NCI-H2081 treated with DMSO at 0.1 percent for 48 hours (cell line): ENCODE data around the gene ATP6V1G3.
A peak's percentile ranks its signal among the peaks of the same experiment; 100 is the strongest.
"Not testable (repeated sequence)": the region's sequence is repeated elsewhere in the genome, so short reads cannot be mapped to it uniquely, and the experiment has no call there.

Experiments used
- DNase-seq: peaks from one replicate; lab custom pipeline; 2025; lab: John Stamatoyannopoulos, UW

ATP6V1G3 gene, protein sequence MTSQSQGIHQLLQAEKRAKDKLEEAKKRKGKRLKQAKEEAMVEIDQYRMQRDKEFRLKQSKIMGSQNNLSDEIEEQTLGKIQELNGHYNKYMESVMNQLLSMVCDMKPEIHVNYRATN

DNA sequence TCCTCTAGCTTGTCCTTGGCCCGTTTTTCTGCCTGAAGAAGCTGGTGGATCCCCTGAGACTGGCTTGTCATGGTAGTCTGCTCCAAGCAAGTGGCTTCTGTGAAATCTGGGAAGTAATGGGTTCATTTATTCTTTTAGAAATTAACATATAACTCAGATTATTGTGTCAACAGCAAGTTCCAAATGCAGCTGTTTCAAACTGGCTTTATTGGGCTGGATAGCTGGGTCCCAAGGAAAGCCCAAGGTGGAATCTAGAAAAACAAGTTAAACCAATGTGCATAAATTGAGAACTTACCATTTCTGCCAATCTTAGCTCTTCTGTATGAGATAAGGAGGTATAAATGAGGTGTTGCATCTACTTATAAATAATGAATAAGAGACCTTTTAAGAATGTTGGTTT lies at the start of gene ATP6V1G3:
Gene ATP6V1G3 (minus strand): TSS at position 101 of the 400 bp plus-strand sequence. CDS start 30 bp downstream, at position 71.
- DNase-seq: no peak

DNA sequence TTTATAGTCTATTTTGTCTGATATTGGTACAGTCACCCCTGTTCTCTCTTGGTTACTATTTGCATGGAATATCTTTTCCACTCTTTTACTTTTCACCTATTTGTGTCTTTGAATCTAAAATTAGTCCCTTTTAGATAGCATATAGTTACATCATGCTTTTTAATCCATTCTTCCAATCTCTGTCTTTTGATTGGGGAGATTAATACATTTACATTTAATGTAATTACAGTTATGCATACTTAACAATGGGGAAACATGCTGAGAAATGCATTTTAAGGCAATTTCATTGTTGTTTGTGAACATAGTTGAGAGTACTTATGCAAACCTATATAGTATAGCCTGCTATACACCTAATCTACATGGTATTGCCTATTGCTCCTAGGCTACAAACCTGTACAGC lies 48.4 kb upstream of the ATP6V1G3 start:
- DNase-seq: no peak

DNA sequence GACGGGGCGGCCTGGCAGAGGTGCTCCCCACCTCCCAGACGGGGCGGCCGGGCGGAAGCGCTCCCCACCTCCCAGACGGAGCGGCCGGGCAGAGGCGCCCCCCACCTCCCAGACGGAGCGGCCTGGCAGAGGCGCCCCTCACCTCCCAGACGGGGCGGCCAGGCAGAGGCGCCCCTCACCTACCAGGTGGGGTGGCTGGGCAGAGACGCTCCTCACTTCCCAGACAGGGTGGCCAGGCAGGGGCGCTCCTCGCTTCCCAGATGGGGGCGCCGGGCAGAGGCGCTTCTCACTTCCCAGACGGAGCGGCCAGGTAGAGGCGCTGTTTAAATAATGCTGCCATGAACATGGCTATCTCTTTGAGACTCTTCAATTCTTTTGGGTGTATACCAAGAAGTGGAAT lies 43.7 kb upstream of the ATP6V1G3 start:
- no peak for DNase-seq

GRCh38 chr1:198583209-198583802 lies 42.8 kb upstream of the ATP6V1G3 start:
- not testable (repeated sequence) for DNase-seq

DNA sequence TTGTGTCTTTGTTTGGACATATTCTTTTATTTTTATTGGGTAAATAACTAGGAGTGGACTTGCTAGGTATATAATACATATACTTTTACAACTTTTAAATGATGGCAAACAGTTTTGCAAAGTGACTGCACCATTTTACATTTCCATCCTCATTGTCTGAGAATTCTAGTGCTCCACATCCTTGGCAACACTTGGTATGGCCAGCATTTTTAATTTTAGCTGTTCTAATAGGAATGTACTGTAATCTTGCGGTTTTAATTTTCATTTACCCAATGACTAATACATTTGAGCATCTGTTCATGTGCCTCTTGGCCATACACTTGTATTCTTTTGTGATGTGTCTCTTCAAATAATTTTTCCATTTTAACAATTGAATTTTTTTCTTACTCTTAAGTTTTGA lies 37.0 kb upstream of the ATP6V1G3 start:
- DNase-seq: no peak

GRCh38 chr1:198575798-198576641 lies 35.5 kb upstream of the ATP6V1G3 start:
- DNase-seq: no peak

- DNase-seq: no peak
Observed at GRCh38 chr1:198575292-198575691, 34.8 kb upstream of the ATP6V1G3 start.

GRCh38 chr1:198574325-198574724 lies 33.8 kb upstream of the ATP6V1G3 start:
- no peak for DNase-seq

- no peak for DNase-seq
Observed at GRCh38 chr1:198564716-198565115, 24.2 kb upstream of the ATP6V1G3 start.

DNA sequence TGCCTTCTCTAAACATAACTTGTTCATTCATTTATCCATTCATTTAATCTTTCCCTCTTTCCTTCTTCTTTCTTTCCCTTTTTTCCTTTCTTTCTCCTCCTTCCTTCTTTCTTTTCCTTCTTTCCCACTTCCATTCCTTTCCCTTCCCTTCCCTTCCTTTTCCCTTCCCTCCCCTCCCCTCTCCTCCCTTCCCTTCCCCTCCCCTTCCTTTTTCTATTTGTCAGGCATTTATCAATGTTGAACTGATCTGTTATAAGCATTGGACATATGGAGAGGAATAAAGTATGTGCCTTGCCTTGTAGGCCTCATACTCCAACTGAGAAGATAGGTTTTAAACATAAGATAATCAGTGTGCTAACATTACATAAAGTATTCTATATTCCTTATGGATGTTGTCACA lies 23.7 kb upstream of the ATP6V1G3 start:
- DNase-seq: no peak

- no peak for DNase-seq
Observed at GRCh38 chr1:198563583-198563982, 23.1 kb upstream of the ATP6V1G3 start.

DNA sequence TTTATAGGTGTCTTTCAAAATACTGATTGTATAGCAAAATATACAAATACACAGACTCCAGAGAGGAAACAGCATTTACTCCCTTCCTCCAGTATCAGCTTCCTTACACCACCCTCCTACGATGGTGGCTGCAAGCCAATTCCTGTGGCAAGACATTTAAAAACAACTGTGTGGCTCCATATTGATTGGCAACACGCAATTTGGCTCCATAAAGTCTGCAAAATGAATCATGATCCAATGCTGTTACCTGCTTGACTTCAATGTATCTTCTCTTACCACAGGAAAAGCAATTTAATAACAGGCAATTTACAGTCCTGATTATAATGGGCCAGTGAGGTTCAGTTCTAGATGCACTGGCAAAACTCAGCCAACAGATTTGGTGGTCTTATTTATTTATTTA lies 19.7 kb upstream of the ATP6V1G3 start:
- DNase-seq: peak; percentile 33

GRCh38 chr1:198559362-198559761 lies 18.9 kb upstream of the ATP6V1G3 start:
- DNase-seq: no peak

DNA sequence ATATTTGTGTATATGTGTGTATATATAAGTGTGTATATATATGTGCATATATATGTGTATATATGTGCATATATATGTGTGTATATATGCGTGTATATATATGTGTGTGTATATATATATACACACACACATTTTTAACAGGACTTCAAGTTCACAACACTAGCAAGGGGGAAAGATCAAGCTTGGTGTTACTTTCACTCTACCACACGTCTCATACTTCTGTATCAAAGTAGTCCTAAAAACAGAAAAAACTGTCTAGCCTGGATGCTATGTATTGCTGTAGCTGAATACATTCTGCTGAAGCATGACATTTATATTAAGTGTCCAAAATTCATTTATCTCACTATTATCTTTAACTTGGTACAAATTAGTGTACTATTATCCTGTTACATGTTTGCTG lies 17.9 kb upstream of the ATP6V1G3 start:
- no peak for DNase-seq

- DNase-seq: no peak
Observed at GRCh38 chr1:198556971-198557370, 16.5 kb upstream of the ATP6V1G3 start.

GRCh38 chr1:198552668-198553416 lies 12.4 kb upstream of the ATP6V1G3 start:
- DNase-seq: no peak

DNA sequence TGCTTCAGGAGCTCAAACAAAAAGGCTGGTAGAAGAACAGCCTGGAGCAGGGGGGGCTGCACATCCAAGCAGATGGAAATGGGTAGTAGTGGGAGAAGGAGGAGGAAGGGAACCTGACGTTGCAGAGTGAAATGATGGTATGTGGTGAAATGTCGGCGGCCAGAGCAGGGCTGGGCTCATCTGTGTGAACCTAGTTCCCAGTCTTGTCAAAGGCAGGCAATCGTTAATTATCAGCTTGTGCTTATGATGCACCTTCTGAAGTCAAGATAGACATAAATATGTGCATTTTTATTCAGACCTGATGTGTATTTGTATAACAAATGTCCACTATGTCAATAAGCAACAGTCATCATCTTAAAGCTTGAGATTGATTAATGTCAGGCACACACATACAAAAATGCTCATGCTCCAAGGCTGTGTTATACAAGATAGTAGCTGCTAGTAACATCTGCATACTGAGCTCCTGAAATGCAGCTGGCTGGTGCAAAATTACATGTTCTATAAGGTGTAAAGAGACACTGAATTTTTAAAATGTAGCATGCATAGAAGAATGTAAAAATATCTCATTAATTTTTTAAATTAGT lies 10.6 kb upstream of the ATP6V1G3 start:
- DNase-seq: no peak

DNA sequence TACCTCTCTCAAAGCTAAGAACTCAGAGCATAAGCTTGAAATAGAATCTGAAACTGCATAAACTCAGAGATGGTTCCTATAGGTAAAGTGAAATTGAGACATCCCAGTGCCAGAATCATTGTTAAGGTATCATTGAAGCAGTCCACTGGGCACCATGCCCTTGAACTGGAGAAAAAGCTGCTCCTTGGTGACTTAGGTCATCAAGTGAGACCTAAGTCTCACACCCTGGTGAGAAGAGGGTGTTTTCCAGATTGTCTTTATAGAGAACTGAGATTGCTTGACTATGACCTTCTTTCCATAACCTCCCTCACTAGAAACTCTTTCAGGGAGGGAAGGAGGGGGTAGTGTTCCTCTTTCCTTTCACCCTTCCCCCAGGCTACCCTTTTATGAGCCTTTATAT lies 9.4 kb upstream of the ATP6V1G3 start:
- no peak for DNase-seq

- DNase-seq: no peak
Observed at GRCh38 chr1:198548890-198549289, 8.4 kb upstream of the ATP6V1G3 start.

- DNase-seq: no peak
Observed at GRCh38 chr1:198545156-198545555, 4.7 kb upstream of the ATP6V1G3 start.

DNA sequence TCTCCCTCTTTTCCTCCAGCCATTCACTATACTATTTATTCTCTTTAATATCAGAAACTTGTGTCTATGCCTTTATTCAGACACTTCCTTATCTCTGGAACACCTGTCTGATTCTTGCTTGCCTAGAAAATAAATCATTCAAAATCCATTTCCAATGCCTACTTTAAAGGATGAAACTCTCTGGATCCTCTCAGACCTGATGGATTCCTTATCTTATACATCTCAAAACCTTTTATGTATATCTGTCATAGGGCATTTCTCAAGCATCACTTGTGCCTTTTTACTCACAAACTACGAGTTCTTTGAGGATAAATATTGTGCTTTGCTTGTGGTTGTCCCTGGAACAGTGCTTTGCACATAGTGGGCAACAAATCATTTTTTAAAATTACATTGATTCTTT lies 3.8 kb upstream of the ATP6V1G3 start:
- no peak for DNase-seq

DNA sequence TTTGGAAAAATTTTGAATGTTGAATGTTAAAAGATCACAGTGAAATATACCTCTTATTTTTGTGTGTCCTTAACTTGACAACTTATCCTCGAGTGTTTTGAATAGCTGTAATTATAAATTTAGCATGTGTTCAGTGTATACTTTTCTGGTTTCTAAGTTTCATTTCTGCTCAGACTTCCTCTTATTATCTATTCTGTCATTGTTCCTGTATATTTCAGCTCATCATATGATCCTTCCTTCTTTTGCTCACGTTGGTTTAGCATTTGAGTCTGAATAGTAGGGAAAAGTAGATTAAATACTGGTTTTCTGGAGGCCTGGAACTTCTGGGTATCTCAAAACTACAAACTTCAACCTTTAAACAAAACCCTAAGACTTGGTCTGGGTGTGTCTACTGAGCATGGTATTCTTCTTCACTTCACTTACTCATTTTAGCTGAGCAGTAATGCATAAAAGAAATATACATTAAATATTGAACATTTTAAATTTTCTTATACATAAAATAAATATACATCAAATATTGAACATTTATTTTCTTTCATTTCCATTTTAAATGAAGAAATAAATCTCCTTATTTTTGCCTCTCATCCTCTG lies 3.3 kb upstream of the ATP6V1G3 start:
- DNase-seq: no peak
